Astrocyte of the cerebellum (primary cell): ENCODE measurements around the gene RMND1.

Experiments used
- DNase-seq: peaks from one replicate; pipeline ENCODE4 v3.0.0-alpha.2; 2011; ENCODE audit warnings: low read depth
- H3K4me3 ChIP-seq: 2 replicates; pipeline ENCODE4 v1.5.1; 2011; ENCODE audit warnings: mild to moderate bottlenecking, low read depth, low read length, moderate library complexity
- CTCF ChIP-seq: IDR thresholded peaks from 2 replicates; pipeline ENCODE4 v1.5.1; 2012; ENCODE audit warnings: low read length, low read depth, moderate library complexity, mild to moderate bottlenecking; ENCODE audit errors: missing control alignments
- in situ Hi-C: cut with HindIII; loops from 2 replicates; pipeline ENCODE4 v1.10.0; 2017; ENCODE audit warnings: low sequenced_read_pairs

The RMND1 gene

GRCh38 chr6:151400473-151400872, 51.5 kb downstream of the RMND1 start:
- no peak for DNase-seq
- in situ Hi-C loops = no loop called here
- H3K4me3 ChIP-seq = no peak overlapping the region
- TF ChIP-seq CTCF = no peak

GRCh38 chr6:151399679-151400078, 52.2 kb downstream of the RMND1 start:
- H3K4me3 ChIP-seq = no peak overlapping the region
- in situ Hi-C loops = no loop called here
- DNase-seq = no peak
- TF ChIP-seq CTCF = no peak

GRCh38 chr6:151393410-151393809, 58.5 kb downstream of the RMND1 start:
- no peak for DNase-seq
- in situ Hi-C loops = no loop called here
- peak overlapping the region; percentile 89 for H3K4me3 ChIP-seq
- TF ChIP-seq CTCF = no peak

- TF ChIP-seq CTCF = no peak
- in situ Hi-C loops = no loop called here
- peak overlapping the region; percentile 89 for H3K4me3 ChIP-seq
- DNase-seq = no peak
Observed at GRCh38 chr6:151392427-151392826, 59.5 kb downstream of the RMND1 start.

- in situ Hi-C loops = no loop called here
- no peak for TF ChIP-seq CTCF
- peak within 1 kb of the TSS; percentile 89 for H3K4me3 ChIP-seq
- peak; percentile 54 for DNase-seq
Observed at GRCh38 chr6:151391471-151392413, 60.2 kb downstream of the RMND1 start, which contains the start of gene ZBTB2. TSS of gene ZBTB2 (minus strand) at chr6:151391559. CDS start at chr6:151373637, 17,922 bp downstream.

- peak overlapping the region; percentile 89 for H3K4me3 ChIP-seq
- no peak for DNase-seq
- in situ Hi-C loops = no loop called here
- no peak for TF ChIP-seq CTCF
Observed at GRCh38 chr6:151390851-151391470, 61.0 kb downstream of the RMND1 start.
